Measurements from ENCODE around the gene F12. TPM values are rescaled to one million over a fixed set of nuclear protein-coding genes. Genes with fewer than 3 reads are reported as not detected.

Gene F12
- polyA plus RNA-seq, 1 experiment = 0.35 TPM

DNA sequence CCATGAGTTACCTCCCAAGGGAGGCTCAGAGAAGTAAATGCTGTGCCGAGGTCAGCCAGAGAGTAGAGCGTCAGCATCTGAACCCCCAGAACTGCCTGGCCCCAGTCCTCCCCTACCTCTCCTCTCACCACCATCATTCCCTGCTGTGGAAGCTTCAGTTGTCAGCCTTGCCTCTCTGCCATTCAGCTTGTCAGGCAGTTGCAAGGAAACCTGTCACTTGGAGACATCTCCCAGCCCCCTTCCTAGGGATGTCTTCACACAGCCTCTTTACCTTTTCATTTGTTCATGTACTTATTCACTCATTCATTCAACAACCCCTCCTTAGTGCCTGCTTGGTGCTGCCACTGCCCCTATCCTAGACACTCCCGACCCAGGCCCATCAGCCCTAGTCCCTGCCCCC, 49.5 kb downstream of the F12 start:
- Histone ChIP-seq H3K4me3 (ENCODE audit: low read depth, low read length) (no peak overlapping the region), H3K9me3 (ENCODE audit: control insufficient read depth, insufficient read depth, low read length) (no peaks in the 10 kb centered on the region; the same call in 1 of the 2 replicates), H3K27ac (ENCODE audit: low read depth, low read length) (no peak overlapping the region), H3K27me3 (ENCODE audit: control insufficient read depth, insufficient read depth, low read length) (peaks cover 15% of the 10 kb centered on the region)
- ChIA-PET POLR2A (interaction anchor here (0.6 to 1.4 kb wide), 3 partner anchors 8 to 15 kb away, joined by 3 to 6 read pairs (median 3); partner anchors contain the start of gene LMAN2), CTCF (no interaction called here)
- DNase-seq (ENCODE audit: low read depth, low spot score) = no peak
- TF ChIP-seq, protein P1, sequence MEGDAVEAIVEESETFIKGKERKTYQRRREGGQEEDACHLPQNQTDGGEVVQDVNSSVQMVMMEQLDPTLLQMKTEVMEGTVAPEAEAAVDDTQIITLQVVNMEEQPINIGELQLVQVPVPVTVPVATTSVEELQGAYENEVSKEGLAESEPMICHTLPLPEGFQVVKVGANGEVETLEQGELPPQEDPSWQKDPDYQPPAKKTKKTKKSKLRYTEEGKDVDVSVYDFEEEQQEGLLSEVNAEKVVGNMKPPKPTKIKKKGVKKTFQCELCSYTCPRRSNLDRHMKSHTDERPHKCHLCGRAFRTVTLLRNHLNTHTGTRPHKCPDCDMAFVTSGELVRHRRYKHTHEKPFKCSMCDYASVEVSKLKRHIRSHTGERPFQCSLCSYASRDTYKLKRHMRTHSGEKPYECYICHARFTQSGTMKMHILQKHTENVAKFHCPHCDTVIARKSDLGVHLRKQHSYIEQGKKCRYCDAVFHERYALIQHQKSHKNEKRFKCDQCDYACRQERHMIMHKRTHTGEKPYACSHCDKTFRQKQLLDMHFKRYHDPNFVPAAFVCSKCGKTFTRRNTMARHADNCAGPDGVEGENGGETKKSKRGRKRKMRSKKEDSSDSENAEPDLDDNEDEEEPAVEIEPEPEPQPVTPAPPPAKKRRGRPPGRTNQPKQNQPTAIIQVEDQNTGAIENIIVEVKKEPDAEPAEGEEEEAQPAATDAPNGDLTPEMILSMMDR (IDR thresholded peaks at IDR 0.05; ENCODE audit: low read depth, low read length) = no peak

- DNase-seq (ENCODE audit: low read depth, low spot score) = no peak
- CTCF ChIA-PET = interaction anchor here (1.1 kb wide), 1 partner anchor 10 kb away, joined by 3 read pairs; no protein-coding TSS in a partner anchor
- TF ChIP-seq, protein P1 (IDR thresholded peaks at IDR 0.05; ENCODE audit: low read depth, low read length) = no peak
- Histone ChIP-seq H3K27ac (ENCODE audit: low read depth, low read length) (no peak overlapping the region), H3K4me3 (ENCODE audit: low read depth, low read length) (no peak overlapping the region), H3K27me3 (ENCODE audit: control insufficient read depth, insufficient read depth, low read length) (peaks cover 15% of the 10 kb centered on the region), H3K9me3 (ENCODE audit: control insufficient read depth, insufficient read depth, low read length) (no peaks in the 10 kb centered on the region; the same call in 1 of the 2 replicates)
- POLR2A ChIA-PET = interaction anchor here (0.7 to 1.4 kb wide), 2 partner anchors 7 to 11 kb away, joined by 3 to 6 read pairs; partner anchors contain the start of gene LMAN2
These were observed 49.9 kb downstream of the F12 start for GRCh38 chr5:177359451-177359851.

GRCh38 chr5:177358370-177358819, 51.0 kb downstream of the F12 start:
- no peak overlapping the region for H3K27ac ChIP-seq (ENCODE audit: low read depth, low read length)
- H3K4me3 ChIP-seq (ENCODE audit: low read depth, low read length) = no peak overlapping the region
- peaks cover 15% of the 10 kb centered on the region for H3K27me3 ChIP-seq (ENCODE audit: control insufficient read depth, insufficient read depth, low read length)
- DNase-seq (ENCODE audit: low read depth, low spot score) = no peak
- ChIA-PET POLR2A (interaction anchor here (1.0 kb wide), 1 partner anchor 21 kb away, joined by 3 read pairs; no protein-coding TSS in a partner anchor), CTCF (interaction anchor here (1.1 kb wide), 1 partner anchor 11 kb away, joined by 3 read pairs; no protein-coding TSS in a partner anchor)
- TF ChIP-seq, protein P1 (IDR thresholded peaks at IDR 0.05; ENCODE audit: low read depth, low read length) = no peak
- no peaks in the 10 kb centered on the region; the same call in 1 of the 2 replicates for H3K9me3 ChIP-seq (ENCODE audit: control insufficient read depth, insufficient read depth, low read length)

- CTCF ChIA-PET = interaction anchor here (1.0 kb wide), 1 partner anchor 46 kb away, joined by 4 read pairs; no protein-coding TSS in a partner anchor
- Histone ChIP-seq H3K27ac (ENCODE audit: low read depth, low read length) (no peak within 1 kb of the TSS), H3K9me3 (ENCODE audit: control insufficient read depth, insufficient read depth, low read length) (no peaks in the 10 kb centered on the region; the same call in 1 of the 2 replicates), H3K4me3 (ENCODE audit: low read depth, low read length) (no peak within 1 kb of the TSS), H3K27me3 (ENCODE audit: control insufficient read depth, insufficient read depth, low read length) (peaks cover 15% of the 10 kb centered on the region)
- POLR2A ChIA-PET = interaction anchor here (1.0 kb wide), 1 partner anchor 21 kb away, joined by 3 read pairs; no protein-coding TSS in a partner anchor
- no peak for DNase-seq (ENCODE audit: low read depth, low spot score)
- TF ChIP-seq, protein P1 (IDR thresholded peaks at IDR 0.05; ENCODE audit: low read depth, low read length) = no peak
These were observed 51.7 kb downstream of the F12 start, which contains the start of gene RGS14 for GRCh38 chr5:177357459-177358351. RGS14 (plus strand) TSS chr5:177357924; CDS start chr5:177358025, 101 bp downstream.

Data from AG04450 (cell line).